Measurements from ENCODE around the gene ATL1. TPM values are rescaled to one million over a fixed set of nuclear protein-coding genes. Genes with fewer than 3 reads are reported as not detected.
A peak's percentile ranks its signal among the peaks of the same experiment; 100 is the strongest.

The ATL1 gene
- total and polyA plus RNA-seq, 2 of the 4 experiments (the other 2 are of a cell fraction), result 6.0 to 12.2 TPM

DNA sequence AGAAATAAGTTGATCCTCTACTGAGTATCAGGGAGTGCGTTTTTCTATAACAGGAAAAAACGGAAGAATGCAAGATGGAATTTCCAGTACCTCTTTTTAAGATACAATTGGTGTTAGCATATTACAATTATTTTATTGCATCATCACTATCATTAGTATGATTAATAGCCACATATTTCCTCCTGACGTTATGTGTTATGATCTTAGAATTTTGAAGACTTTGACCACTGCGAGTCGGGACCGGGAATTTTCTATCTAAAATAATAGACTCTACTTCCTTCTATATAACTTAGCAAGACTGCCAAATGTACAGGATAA lies 108.8 kb downstream of the ATL1 start:
- Histone ChIP-seq H3K9me3 (ENCODE audit: control insufficient read depth, insufficient read depth, low read length) (no peaks in the 10 kb centered on the region), H3K18ac (ENCODE audit: low read depth, low read length) (peak overlapping the region; percentile 93; the same call in 1 of the 2 replicates), H3K56ac (ENCODE audit: extremely low read depth, insufficient read depth, low read length) (peak overlapping the region; percentile 42), H3K9me1 (ENCODE audit: insufficient read depth, low read length) (peaks cover 8% of the 10 kb centered on the region), H2AK5ac (ENCODE audit: low read depth, low read length) (0 out of 2 replicates have a peak overlapping the region, but pooled peaks have one; percentile 82), H3K4me1 (ENCODE audit: control insufficient read depth, insufficient read depth, low read length) (peaks cover 13% of the 10 kb centered on the region), H3K14ac (replicated peaks; ENCODE audit: low read depth, low read length) (peak overlapping the region; percentile 94), H3K79me1 (ENCODE audit: low read depth in 1 of 2, low read length in 2 of 2) (peaks cover 3 to 20% of the 10 kb centered on the region in 2 experiments; a peak in 3 of 4 replicates), H3K4ac (ENCODE audit: low read depth, low read length) (peak overlapping the region; percentile 95), H4K8ac (ENCODE audit: low read depth in 2 of 2, low read length in 2 of 2) (peak overlapping the region; percentile 74 to 90; a peak in 3 of 4 replicates), H2BK15ac (ENCODE audit: low read depth, low read length) (peak overlapping the region; percentile 5; the same call in 1 of the 3 replicates), H3K9ac (ENCODE audit: low read depth, low read length) (peak overlapping the region; percentile 80), H4K20me1 (ENCODE audit: insufficient read depth, low read length) (peaks cover 8% of the 10 kb centered on the region; the same call in 1 of the 2 replicates), H2BK20ac (ENCODE audit: low read depth, low read length) (peak overlapping the region; percentile 75; the same call in 1 of the 2 replicates), H3K4me3 (ENCODE audit: insufficient read depth, low read depth, low read length) (peak overlapping the region; percentile 90; the same call in 1 of the 2 replicates), H3K23ac (ENCODE audit: low read depth, low read length) (peak overlapping the region; percentile 93), H2BK5ac (ENCODE audit: low read depth, low read length, poor library complexity, severe bottlenecking) (peak overlapping the region; percentile 99), H3K27ac (ENCODE audit: insufficient read depth, low read length) (no peak overlapping the region), H2BK120ac (ENCODE audit: low read depth, low read length) (peak overlapping the region; percentile 90), H4K91ac (ENCODE audit: insufficient read depth, low read depth, low read length) (peak overlapping the region; percentile 96), H2AK9ac (replicated peaks; ENCODE audit: low read depth, low read length, poor library complexity) (no peak overlapping the region), H4K5ac (ENCODE audit: low read depth, low read length) (no peak overlapping the region; the same call in 1 of the 2 replicates), H3K27me3 (ENCODE audit: control insufficient read depth, insufficient read depth, low read length) (no peaks in the 10 kb centered on the region), H3K36me3 (ENCODE audit: control insufficient read depth, insufficient read depth, low read length) (peaks cover 4% of the 10 kb centered on the region), H3K4me2 (ENCODE audit: low read depth, low read length) (peak overlapping the region; percentile 79), H2AFZ (replicated peaks; ENCODE audit: low read length, poor library complexity) (peak overlapping the region; percentile 99)
- TF ChIP-seq MXI1 (IDR thresholded peaks at IDR 0.05; ENCODE audit: borderline replicate concordance, low read depth, low read length) (no peak), CEBPB (IDR thresholded peaks at IDR 0.05; ENCODE audit: low read depth, low read length) (peak; percentile 88), NFE2L2 (IDR thresholded peaks at IDR 0.05; ENCODE audit: low read depth, low read length) (no peak)
- POLR2A ChIA-PET (ENCODE audit: unreplicated experiment), result interaction anchor here (0.5 to 1.3 kb wide), 6 partner anchors 8 to 1032 kb away, joined by 3 to 8 read pairs (median 4); no protein-coding TSS in a partner anchor
- WGBS, 2 experiments (ENCODE audit: extremely low coverage in 2 of 2, insufficient read length in 1 of 2), result no CpG with 5 or more reads among the region's 6 CpGs
- in situ Hi-C loops (cut with MboI; ENCODE audit: low sequenced_read_pairs), result no loop called here
- DNase-seq (no peak), ATAC-seq (ENCODE audit: low read depth) (no peak)
- dilution Hi-C loops (cut with HindIII; ENCODE audit: low sequenced_read_pairs, unreplicated experiment), result no loop called here
- CTCF ChIA-PET, result interaction anchor here (1.9 kb wide), 1 partner anchor 105 kb away, joined by 4 read pairs; no protein-coding TSS in a partner anchor
- no TSS peak for BruUV-seq (replicated peaks)
- intact Hi-C loops (cut with micrococcal nuclease), result loop anchor here (2.0 to 10.0 kb wide), 5 partner anchors 54 to 274 kb away; no protein-coding TSS in a partner anchor

Data from IMR-90 (cell line).